HG02642 (cell line): Measurements from ENCODE around the gene B3GALT6.

Experiments used
- ATAC-seq: cut with Tn5 transposase; IDR thresholded peaks from one replicate; pipeline ENCODE4 v1.9.1; 2021; ENCODE audit warnings: mild to moderate bottlenecking; ENCODE audit not compliant: unreplicated experiment, poor library complexity

B3GALT6 gene

GRCh38 chr1:1280782-1281481, 48.9 kb downstream of the B3GALT6 start:
- ATAC-seq: no peak

DNA sequence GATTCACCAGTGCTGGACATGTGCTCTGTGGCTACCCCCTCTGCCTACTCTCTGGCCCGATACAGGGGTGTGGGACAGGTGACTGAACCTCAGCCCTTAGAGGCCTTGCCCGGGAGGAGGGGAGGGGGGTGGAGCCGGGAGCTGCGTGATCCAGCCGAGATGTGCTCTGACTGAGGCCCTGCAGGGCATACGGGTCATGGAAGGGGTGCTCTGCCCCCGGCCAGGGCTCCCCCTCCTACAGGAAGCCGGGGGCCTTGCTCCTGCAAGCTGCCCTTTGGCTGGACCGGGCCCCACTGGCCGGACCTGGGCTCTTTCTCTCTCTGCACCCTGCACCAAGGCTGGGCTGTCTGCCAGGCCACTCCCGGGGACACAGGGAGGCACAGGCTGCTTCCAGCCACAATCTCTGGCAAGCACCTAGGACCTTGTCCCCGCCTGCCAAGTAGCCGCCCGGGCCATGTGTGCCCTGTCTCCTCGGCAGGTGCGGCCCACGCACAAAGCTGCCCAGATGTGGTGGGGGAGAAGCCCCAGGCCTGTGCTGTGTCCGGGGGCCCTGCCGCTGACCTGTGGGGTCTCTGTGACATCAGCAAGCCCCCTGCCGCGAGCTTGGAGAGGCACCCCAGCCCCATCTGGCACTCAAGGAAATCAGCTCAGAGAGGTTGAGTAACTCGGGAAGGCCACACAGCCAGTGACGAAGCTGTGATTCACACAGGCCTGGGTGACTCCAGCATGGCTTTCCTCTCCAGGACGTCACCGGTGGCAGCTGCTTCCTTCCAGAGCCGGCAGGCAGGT, 49.7 kb downstream of the B3GALT6 start:
- ATAC-seq: no peak

GRCh38 chr1:1282998-1283397, 51.0 kb downstream of the B3GALT6 start:
- ATAC-seq: no peak

DNA sequence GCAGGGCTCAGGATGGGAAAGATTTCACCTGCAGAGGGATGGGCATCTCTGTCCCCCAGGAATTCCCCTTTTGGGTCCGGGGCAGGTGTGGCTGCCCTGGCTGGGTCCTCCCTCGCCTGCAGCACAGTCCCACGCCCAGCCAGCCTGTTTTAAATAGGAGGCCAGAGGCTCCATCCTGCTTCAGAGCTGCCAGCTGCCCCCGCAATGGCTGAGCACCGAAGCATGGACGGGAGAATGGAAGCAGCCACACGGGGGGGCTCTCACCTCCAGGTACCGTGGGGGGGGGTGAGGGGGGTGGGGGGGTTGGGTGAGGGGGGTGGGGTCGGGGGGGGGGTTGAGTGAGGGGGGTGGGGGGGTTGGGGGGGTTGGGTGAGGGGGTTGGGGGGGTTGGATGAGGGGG, 51.8 kb downstream of the B3GALT6 start:
- no peak for ATAC-seq
